Testis (tissue), 2 donors: ENCODE measurements around the gene OTOS.

ENCODE experiments used
- CTCF ChIP-seq, 3 experiments: fragments of 450-650 bp in 2 of 3; fragments of 200-600 bp in 1 of 3; sonication (generic) in 1 of 3; IDR thresholded peaks; one replicate each; pipeline ENCODE4 v1.5.1; 2016 to 2019; ENCODE audit warnings: antibody characterized with exemption in 3 of 3, mild to moderate bottlenecking in 2 of 3, moderate library complexity in 1 of 3
- POLR2A ChIP-seq: fragments of 450-650 bp; IDR thresholded peaks from one replicate; pipeline ENCODE4 v1.6.1; 2017; ENCODE audit warnings: antibody characterized with exemption, mild to moderate bottlenecking, moderate library complexity

GRCh38 chr2:240137596-240138253 is 2.7 kb downstream of the OTOS start:
- no peak for TF ChIP-seq POLR2A
- TF ChIP-seq CTCF (IDR thresholded peaks at IDR 0.05) = no peak
